D721Med (cell line): ENCODE measurements around the gene COL26A1.

ENCODE experiments used
- DNase-seq: peaks from one replicate; pipeline ENCODE4 v3.0.0; 2011; ENCODE audit warnings: low spot score; ENCODE audit not compliant: insufficient read length
- FAIRE-seq: peaks from 2 replicates; lab custom pipeline; 2011; peaks lifted over from hg19 to GRCh38; lab: Jason Lieb, UNC
- CTCF ChIP-seq: IDR thresholded peaks from 2 replicates; pipeline ENCODE4 v1.5.1; 2012; ENCODE audit warnings: mild to moderate bottlenecking, control low read depth; ENCODE audit not compliant: insufficient read depth; ENCODE audit errors: missing control alignments

COL26A1 gene

DNA sequence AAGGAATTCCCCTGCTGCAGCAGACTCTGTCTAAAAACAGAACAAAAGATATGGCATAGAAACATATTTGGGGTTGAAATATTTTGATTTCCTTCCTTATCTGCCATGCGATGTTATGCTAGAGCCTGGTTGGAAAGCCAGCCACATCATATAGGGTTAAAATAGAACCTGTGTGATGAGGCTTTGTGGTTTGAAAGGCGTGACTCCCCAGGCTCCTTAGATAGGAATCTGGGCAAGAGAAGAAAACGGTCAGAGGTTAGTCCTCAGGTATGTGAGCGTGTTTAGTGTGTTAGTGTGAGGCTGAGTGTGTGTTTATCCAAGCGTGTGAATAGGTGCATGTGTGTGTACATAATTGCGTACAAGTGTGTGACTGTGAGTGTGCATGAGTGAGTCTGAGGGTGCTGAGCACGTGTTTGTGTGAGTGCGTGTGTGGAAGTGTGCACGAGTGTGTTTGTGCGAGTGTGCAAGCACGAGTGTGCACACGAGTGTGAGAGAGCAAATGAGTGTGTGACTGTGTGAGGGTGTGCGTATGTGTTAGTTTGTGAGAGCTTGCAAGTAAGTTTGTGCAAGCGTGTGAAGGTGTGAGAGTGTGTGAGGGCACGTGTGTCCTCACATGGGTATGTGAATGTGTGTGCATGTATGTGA is 79.9 kb downstream of the COL26A1 start:
- FAIRE-seq (no peak), DNase-seq (no peak)
- TF ChIP-seq CTCF: no peak

GRCh38 chr7:101450064-101450463 is 87.4 kb downstream of the COL26A1 start:
- no peak for FAIRE-seq
- TF ChIP-seq CTCF: no peak
- no peak for DNase-seq

- no peak for DNase-seq
- no peak for FAIRE-seq
- TF ChIP-seq CTCF: no peak
Observed at GRCh38 chr7:101453617-101454016, 90.9 kb downstream of the COL26A1 start.

DNA sequence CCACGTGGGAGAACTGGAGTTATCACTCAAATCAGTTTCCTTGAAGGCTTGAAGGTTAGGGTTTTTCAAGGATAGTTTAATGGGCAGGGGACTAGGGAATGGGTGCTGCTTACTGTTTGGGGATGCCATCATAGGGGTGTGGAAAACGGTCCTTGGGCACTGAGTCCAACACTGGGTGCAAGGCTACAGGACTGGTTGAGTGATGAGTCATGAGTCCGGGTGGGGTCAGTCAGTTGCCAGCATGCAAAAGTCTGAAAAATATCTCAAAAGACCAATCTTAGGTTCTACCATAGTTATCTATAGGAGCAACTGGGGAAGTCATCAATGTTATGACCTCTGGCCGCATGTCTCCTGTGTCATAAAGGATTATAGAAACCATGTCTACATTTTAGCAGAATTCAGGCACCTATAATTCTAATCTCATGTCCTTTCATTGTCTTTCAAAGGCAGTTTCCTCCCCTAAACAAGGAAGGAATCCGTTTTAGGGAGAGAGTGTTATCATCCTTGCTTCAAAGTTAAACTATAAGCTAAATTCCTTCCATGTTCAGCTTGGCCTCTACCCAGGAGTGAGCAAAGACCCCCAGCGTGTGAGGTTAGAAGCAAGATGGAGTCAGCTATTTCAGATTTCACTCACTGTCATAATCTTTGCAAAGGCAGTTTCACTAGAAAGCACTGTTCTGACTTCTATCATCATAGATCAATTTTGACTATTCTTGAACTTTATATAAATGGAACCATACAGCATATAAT is 94.5 kb downstream of the COL26A1 start:
- DNase-seq: no peak
- FAIRE-seq: no peak
- no peak for TF ChIP-seq CTCF

- DNase-seq (no peak), FAIRE-seq (no peak)
- TF ChIP-seq CTCF: no peak
Observed at GRCh38 chr7:101465131-101465530, 102.5 kb downstream of the COL26A1 start.

DNA sequence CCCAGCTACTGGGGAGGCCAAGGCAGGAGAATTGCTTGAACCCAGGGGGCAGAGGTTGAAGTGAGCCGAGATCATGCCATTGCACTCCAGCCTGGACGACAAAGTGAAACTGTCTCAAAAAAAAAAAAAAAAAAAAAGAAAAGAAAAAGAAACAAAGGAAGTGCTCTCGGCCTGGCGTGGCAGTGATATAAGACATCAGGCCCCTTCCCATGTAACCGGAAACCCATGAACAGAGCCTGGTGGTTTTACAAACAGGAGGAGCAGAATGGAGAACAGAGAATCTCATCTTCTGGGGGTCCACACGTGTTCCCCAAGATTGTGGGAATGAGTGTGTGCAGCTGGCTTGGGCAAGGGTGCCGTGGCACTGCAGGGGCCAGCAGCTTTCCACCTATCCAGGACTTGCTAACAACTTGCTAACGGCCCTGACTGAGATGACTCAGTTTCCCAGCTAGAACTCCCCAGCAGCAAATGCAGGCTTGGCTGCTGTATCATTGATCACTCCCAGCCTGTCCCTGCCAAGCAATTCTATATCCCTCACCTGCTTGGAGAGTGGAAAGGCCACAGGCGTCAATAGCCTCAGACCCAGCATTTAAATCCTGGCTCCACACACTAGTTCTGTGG is 103.0 kb downstream of the COL26A1 start:
- FAIRE-seq (no peak), DNase-seq (no peak)
- TF ChIP-seq CTCF: no peak
